Cerebellar cortex (tissue), 1 donor: Measurements from ENCODE around the gene EFCAB10.
"Not testable (repeated sequence)": the region's sequence is repeated elsewhere in the genome, so short reads cannot be mapped to it uniquely, and the experiment has no call there.

ENCODE experiments used
- DNase-seq: peaks from one replicate; pipeline ENCODE4 v3.0.0-alpha.2; 2015; ENCODE audit warnings: low spot score

EFCAB10 gene

DNA sequence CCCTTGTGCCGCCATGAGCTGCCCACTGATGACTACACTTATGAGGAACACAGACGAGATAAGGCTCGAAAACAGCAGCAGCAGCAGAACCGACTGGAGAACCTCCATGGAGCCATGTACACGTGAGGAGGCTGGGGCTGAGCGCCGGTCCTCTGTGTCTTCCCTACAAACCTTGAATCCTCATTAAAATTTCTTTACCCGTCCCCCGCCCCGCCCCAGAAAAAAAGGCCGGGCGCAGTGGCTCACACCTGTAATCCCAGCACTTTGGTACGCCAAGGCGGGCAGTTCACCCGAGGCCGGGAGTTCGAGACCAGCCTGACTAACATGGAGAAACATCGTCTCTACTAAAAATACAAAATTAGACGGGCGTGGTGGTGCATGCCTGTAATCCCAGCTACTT, 50.7 kb downstream of the EFCAB10 start:
- DNase-seq: no peak

GRCh38 chr7:105530126-105530525, 51.2 kb downstream of the EFCAB10 start:
- no peak for DNase-seq

DNA sequence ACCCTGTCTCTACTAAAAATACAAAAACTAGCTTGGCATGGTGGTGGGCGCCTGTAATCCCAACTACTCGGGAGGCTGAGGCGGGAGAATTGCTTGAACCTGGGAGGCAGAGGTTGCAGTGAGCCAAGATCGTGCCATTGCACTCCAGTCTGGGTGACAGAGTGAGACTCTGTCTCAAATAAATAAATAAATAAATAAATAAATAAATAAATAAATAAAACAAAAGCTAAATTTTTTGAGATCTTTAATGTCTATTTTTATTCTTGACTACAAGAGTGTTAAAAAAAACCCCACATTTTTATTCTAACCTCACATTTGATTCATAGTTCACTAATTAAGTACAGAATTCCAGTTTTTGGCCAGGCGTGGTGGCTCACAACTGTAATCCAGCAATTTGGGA, 53.6 kb downstream of the EFCAB10 start:
- not testable (repeated sequence) for DNase-seq

GRCh38 chr7:105524840-105525239, 56.5 kb downstream of the EFCAB10 start:
- no peak for DNase-seq

- not testable (repeated sequence) for DNase-seq
Observed at GRCh38 chr7:105524423-105524822, 56.9 kb downstream of the EFCAB10 start.

DNA sequence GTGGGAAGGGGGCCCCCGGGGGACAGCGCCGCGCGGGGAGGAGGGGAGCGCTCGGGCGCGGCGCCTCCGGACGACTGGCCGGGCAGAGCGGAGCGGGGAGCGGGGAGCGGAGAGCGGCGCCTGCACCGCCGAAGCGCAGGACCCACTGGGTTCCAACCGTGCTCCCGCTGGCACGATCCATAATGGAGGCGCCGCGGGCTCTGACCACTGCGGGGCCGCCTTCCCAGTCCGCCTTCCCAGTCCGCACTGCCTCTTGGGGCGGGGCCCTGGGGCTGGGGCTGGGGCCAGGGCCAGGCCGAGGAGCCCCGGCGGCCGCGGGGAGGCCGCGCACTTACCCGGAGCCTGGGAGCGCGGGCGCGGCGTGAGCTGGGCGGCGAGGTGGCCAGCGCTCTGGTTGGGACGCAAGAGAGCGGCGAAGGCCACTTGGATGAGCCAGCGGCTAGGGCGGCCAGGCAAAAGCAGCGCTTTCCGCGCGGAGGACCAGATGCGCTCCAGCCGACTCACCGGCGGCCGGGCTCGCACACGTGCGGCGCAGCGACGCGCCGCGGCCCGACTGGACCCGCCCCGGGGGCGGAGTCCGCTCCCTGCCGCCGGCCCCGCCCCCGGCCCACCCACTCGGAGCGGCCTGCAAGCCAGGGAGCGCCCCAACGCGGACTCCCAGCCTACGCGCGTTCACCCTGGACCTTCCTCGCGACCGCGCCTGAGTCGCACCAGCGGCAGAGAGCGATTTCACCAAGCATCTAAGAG, 59.4 kb downstream of the EFCAB10 start, which contains the start of gene PUS7:
Gene PUS7, minus strand, starts transcription at position 555 of the 747 bp plus-strand sequence. CDS start 13,759 bp downstream, outside the sequence.
- DNase-seq: peak; percentile 88

- peak; percentile 50 for DNase-seq
Observed at GRCh38 chr7:105521027-105521716, 60.1 kb downstream of the EFCAB10 start.

DNA sequence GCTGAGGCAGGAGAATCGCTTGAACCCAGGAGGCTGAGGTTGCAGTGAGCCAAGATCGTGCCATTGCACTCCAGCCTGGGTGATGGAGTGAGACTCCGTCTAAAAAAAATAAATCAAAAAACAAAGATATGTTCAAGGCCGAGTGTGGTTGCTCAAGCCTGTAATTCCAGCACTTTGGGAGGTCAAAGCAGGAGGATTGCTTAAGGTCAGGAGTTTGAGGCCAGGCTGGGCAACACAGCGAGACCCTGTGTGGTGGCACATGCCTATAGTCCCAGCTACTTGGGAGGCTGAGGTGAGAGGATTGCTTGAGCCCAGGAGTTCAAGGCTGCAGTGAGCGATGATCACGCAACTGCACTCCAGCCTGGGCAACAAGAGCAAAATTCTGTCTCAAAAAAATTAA, 60.7 kb downstream of the EFCAB10 start:
- DNase-seq: not testable (repeated sequence)

DNA sequence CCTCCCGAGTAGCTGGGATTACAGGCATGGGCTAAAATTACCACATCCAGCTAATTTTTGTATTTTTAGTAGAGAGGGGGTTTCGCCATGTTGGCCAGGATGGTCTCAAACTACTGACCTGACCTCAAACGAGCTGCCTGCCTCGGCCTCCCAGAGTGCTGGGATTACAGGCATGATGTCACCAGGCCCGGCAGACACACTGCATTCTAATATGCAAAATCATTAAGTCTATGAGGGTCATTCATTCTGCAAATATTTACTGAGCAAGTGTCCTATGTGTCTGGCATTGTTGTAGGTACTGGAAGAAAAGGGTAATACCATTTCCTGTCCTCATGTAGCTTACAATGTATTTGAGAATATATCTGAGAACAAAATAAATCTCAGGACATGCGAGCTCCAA, 61.9 kb downstream of the EFCAB10 start:
- no peak for DNase-seq

DNA sequence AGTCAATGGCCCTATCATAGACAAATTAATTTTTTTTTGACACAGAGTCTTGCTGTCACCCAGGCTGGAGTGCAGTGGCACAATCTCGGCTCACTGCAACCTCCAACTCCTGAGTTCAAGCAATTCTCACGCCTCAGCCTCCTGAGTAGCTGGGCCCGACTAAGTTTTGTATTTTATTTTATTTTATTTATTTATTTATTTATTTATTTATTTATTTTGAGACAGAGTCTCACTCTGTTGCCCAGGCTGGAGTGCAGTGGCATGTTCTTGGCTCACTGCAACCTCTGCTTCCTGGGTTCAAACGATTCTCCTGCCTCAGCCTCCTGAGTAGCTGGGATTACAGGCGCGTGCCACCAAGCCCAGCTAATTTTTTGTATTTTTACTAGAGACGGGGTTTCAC, 65.7 kb downstream of the EFCAB10 start:
- DNase-seq: not testable (repeated sequence)
